Loucy (cell line): Measurements from ENCODE around the gene LRRC1.

ENCODE experiments used
- H2AFZ ChIP-seq: fragments of 200-600 bp; sonication (generic); 2 replicates; pipeline ENCODE4 v1.6.0; 2016; ENCODE audit warnings: antibody characterized with exemption, mild to moderate bottlenecking, low read length, moderate library complexity
- H3F3A ChIP-seq: fragments of 200-600 bp; 2 replicates; pipeline ENCODE4 v1.6.0; 2016; ENCODE audit warnings: antibody characterized with exemption, low read depth, mild to moderate bottlenecking
- H3K27me3 ChIP-seq: fragments of 200-600 bp; sonication (generic); 2 replicates; pipeline ENCODE4 v1.6.1; 2014; ENCODE audit warnings: low read length, mild to moderate bottlenecking; ENCODE audit not compliant: insufficient read depth, poor library complexity, severe bottlenecking
- H3K36me3 ChIP-seq: fragments of 200-600 bp; sonication (generic); 2 replicates; pipeline ENCODE4 v1.6.1; 2016; ENCODE audit warnings: low read length; ENCODE audit not compliant: insufficient read depth
- H3K4me1 ChIP-seq: fragments of 200-600 bp; sonication (generic); 2 replicates; pipeline ENCODE4 v1.5.1; 2014; ENCODE audit warnings: low read length, mild to moderate bottlenecking; ENCODE audit not compliant: insufficient read depth, poor library complexity, severe bottlenecking
- H3K4me2 ChIP-seq: fragments of 200-600 bp; sonication (generic); 2 replicates; pipeline ENCODE4 v1.6.0; 2014; ENCODE audit warnings: antibody characterized with exemption, low read length, low read depth, mild to moderate bottlenecking; ENCODE audit not compliant: poor library complexity, severe bottlenecking
- H3K4me3 ChIP-seq: fragments of 200-600 bp; sonication (generic); 2 replicates; pipeline ENCODE4 v1.5.1; 2014; ENCODE audit warnings: low read length, mild to moderate bottlenecking, mixed read lengths; ENCODE audit not compliant: poor library complexity, severe bottlenecking
- H3K79me2 ChIP-seq: fragments of 200-600 bp; sonication (generic); 2 replicates; pipeline ENCODE4 v1.6.1; 2014; ENCODE audit warnings: low read length; ENCODE audit not compliant: insufficient read depth
- H3K9ac ChIP-seq: fragments of 200-600 bp; sonication (generic); 2 replicates; pipeline ENCODE4 v1.6.0; 2014; ENCODE audit warnings: mild to moderate bottlenecking, low read depth, low read length, moderate library complexity; ENCODE audit not compliant: poor library complexity, severe bottlenecking
- H3K9me2 ChIP-seq: fragments of 200-600 bp; sonication (generic); replicated peaks from 2 replicates; pipeline ENCODE4 v1.6.1; 2016; ENCODE audit warnings: low read depth, low read length, mixed read lengths
- H3K9me3 ChIP-seq: fragments of 200-600 bp; sonication (generic); 2 replicates; pipeline ENCODE4 v1.6.1; 2014; ENCODE audit warnings: mild to moderate bottlenecking, antibody characterized with exemption, low read length, low read depth; ENCODE audit not compliant: insufficient read depth
- H4K20me1 ChIP-seq: fragments of 200-600 bp; sonication (generic); 2 replicates; pipeline ENCODE4 v1.6.0; 2014; ENCODE audit warnings: antibody characterized with exemption, low read length, mild to moderate bottlenecking; ENCODE audit not compliant: insufficient read depth, poor library complexity, severe bottlenecking
- EZH2phosphoT487 ChIP-seq: fragments of 200-600 bp; IDR thresholded peaks from 2 replicates; pipeline ENCODE4 v1.6.1; 2018; ENCODE audit warnings: antibody characterized with exemption, mild to moderate bottlenecking, moderate library complexity, borderline replicate concordance
- TF ChIP-seq, protein P1 (sequence below): fragments of 200-600 bp; sonication (generic); conservative IDR thresholded peaks from 2 replicates; pipeline ENCODE4 v1.5.1; 2014; ENCODE audit warnings: mild to moderate bottlenecking, antibody characterized with exemption, low read length

Gene LRRC1

DNA sequence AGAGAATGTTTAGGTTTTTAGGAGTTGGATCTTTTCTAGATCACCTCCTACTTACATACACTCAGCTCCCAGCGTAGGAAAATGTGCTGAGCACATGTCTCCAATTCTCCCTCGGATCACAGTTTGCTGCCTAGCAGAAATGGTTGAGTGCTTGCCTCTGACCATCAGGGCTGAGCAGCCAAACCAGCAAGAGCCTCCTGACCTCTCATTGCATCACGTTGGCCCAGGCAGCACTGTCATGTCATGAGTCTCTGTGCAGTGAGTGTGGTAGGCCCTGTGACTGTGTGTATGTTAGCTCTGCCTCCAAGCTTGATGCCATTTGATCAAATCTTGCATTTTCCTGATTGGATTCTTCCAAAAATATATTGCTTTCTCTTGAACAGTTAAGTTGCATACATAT lies 112.0 kb downstream of the LRRC1 start:
- no peak overlapping the region for H2AFZ ChIP-seq
- no peak overlapping the region for H3K4me2 ChIP-seq
- no peak overlapping the region for H3K4me3 ChIP-seq
- no peaks in the 10 kb centered on the region for H3K79me2 ChIP-seq
- TF ChIP-seq EZH2phosphoT487: no peak
- TF ChIP-seq, protein P1, sequence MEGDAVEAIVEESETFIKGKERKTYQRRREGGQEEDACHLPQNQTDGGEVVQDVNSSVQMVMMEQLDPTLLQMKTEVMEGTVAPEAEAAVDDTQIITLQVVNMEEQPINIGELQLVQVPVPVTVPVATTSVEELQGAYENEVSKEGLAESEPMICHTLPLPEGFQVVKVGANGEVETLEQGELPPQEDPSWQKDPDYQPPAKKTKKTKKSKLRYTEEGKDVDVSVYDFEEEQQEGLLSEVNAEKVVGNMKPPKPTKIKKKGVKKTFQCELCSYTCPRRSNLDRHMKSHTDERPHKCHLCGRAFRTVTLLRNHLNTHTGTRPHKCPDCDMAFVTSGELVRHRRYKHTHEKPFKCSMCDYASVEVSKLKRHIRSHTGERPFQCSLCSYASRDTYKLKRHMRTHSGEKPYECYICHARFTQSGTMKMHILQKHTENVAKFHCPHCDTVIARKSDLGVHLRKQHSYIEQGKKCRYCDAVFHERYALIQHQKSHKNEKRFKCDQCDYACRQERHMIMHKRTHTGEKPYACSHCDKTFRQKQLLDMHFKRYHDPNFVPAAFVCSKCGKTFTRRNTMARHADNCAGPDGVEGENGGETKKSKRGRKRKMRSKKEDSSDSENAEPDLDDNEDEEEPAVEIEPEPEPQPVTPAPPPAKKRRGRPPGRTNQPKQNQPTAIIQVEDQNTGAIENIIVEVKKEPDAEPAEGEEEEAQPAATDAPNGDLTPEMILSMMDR: no peak
- no peaks in the 10 kb centered on the region for H3F3A ChIP-seq
- H3K4me1 ChIP-seq: no peaks in the 10 kb centered on the region
- no peaks in the 10 kb centered on the region for H3K9me2 ChIP-seq
- no peaks in the 10 kb centered on the region for H4K20me1 ChIP-seq
- H3K9ac ChIP-seq: no peak overlapping the region
- H3K27me3 ChIP-seq: no peaks in the 10 kb centered on the region
- peaks cover 36% of the 10 kb centered on the region; the same call in 1 of the 2 replicates for H3K36me3 ChIP-seq
- no peaks in the 10 kb centered on the region for H3K9me3 ChIP-seq

DNA sequence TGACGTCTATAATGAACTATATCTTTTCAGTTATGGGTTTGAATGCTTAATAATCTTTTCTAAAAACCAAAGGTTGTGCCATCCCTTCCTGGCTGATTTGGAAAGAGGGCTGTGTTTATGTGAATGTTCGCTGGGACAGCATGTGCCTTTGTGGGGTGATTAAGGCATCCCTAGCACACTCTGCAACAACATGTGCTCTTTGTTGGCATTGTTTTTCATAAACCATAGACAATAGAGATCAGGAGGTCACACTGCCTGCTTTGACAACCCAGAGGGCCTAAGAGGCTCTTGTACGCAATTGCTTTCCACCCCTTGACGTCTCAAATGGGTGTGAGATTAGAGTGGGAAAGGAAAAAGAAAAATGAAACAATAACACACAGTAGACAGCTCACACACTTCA lies 116.0 kb downstream of the LRRC1 start:
- Histone ChIP-seq H3K4me3 (no peak overlapping the region), H3K27me3 (no peaks in the 10 kb centered on the region), H3K9ac (no peak overlapping the region), H3F3A (no peaks in the 10 kb centered on the region), H3K79me2 (no peaks in the 10 kb centered on the region), H3K4me1 (no peaks in the 10 kb centered on the region), H3K36me3 (peaks cover 18% of the 10 kb centered on the region; the same call in 1 of the 2 replicates), H3K4me2 (no peak overlapping the region), H4K20me1 (no peaks in the 10 kb centered on the region), H3K9me2 (no peaks in the 10 kb centered on the region), H2AFZ (no peak overlapping the region), H3K9me3 (no peaks in the 10 kb centered on the region)
- no peak for TF ChIP-seq EZH2phosphoT487
- TF ChIP-seq, protein P1: no peak

DNA sequence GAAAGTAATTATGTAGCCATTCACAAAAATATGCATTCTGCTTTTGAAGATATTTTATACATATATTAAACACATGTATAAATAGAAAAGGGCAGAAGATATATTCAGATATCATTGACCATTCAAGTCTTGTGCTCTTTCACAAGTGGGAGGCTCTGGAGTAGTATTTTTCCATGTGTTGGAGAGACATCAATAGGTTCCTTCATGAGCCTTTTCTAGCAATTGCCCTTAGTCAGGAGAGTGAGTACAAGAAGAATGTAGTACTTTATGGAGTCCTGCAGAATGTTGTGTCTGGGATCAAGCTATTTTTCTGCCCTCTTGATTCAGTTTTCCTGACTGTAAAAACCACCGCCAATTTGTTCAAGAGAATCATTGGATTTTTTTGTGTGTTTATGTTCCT lies 117.9 kb downstream of the LRRC1 start:
- no peak overlapping the region for H2AFZ ChIP-seq
- no peaks in the 10 kb centered on the region for H3K9me3 ChIP-seq
- no peak for TF ChIP-seq EZH2phosphoT487
- TF ChIP-seq, protein P1: no peak
- H3K36me3 ChIP-seq: peaks cover 11% of the 10 kb centered on the region; the same call in 1 of the 2 replicates
- H3K4me3 ChIP-seq: no peak overlapping the region
- no peaks in the 10 kb centered on the region for H3K9me2 ChIP-seq
- no peaks in the 10 kb centered on the region for H3F3A ChIP-seq
- no peak overlapping the region for H3K4me2 ChIP-seq
- no peaks in the 10 kb centered on the region for H3K79me2 ChIP-seq
- no peaks in the 10 kb centered on the region for H4K20me1 ChIP-seq
- H3K9ac ChIP-seq: no peak overlapping the region
- no peaks in the 10 kb centered on the region for H3K27me3 ChIP-seq
- H3K4me1 ChIP-seq: no peaks in the 10 kb centered on the region
